Left hindlimb (tissue), 1 donor: Measurements from ENCODE around the gene TYR.
A peak's percentile ranks its signal among the peaks of the same experiment; 100 is the strongest.
"Not testable (repeated sequence)": the region's sequence is repeated elsewhere in the genome, so short reads cannot be mapped to it uniquely, and the experiment has no call there.

ENCODE experiments used
- DNase-seq: peaks from one replicate; pipeline ENCODE4 v3.0.0-alpha.2; 2018

Gene TYR

DNA sequence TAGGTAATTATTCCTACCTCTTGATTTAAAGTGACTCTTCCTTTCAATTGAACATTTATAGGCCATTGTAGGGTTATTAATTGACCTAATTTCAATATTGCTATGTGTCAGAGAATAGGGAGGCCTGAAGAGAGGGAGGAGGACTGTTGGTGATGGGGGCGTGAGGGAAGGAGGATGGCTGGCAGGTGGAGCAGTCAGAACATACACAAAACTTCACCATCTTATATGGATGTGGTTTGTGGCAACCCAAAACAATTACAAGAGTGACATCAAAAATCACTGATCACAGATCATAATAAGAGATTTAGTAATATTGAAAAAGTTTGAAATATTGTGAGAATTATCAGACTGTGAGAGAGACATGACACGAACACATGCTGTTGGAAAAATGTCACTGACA, 95.5 kb downstream of the TYR start:
- not testable (repeated sequence) for DNase-seq

DNA sequence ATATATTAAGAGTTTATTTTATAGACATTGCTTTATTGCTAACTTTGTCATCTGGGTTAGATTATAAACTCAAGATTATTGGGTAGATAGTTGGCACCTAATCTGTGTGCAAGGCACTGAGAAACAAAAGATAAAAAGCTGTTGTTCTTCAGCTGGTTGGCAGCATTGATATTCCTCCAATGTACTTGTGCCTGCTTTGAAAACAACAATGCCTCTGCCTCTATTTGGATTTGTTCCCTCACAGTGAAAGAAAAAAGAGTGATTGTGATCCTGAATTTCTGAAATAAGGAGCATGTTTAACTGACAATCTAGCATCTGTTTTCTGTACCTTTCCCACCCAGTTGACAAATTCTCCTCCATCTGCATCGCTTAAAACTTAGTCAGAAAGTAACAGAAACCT, 98.3 kb downstream of the TYR start:
- DNase-seq, result no peak

DNA sequence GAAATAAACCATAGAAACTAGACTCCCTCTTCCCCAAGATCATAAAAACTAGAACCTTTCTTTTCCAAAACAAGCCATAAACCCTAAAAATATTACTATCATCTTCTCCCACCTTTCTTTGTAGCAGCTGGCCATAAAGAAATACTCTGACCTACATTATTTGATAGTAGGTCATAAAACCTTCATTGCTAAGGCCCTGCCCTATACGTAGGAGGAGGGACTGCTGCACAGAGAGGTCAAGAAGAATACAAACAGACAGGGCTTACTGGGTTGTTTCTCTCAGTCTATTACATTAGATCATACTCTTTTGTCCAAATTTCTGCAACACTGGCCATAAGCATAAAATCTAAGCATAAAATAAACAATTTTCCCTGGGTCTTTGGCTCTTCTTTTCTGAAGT, 101.5 kb downstream of the TYR start:
- no peak for DNase-seq

DNA sequence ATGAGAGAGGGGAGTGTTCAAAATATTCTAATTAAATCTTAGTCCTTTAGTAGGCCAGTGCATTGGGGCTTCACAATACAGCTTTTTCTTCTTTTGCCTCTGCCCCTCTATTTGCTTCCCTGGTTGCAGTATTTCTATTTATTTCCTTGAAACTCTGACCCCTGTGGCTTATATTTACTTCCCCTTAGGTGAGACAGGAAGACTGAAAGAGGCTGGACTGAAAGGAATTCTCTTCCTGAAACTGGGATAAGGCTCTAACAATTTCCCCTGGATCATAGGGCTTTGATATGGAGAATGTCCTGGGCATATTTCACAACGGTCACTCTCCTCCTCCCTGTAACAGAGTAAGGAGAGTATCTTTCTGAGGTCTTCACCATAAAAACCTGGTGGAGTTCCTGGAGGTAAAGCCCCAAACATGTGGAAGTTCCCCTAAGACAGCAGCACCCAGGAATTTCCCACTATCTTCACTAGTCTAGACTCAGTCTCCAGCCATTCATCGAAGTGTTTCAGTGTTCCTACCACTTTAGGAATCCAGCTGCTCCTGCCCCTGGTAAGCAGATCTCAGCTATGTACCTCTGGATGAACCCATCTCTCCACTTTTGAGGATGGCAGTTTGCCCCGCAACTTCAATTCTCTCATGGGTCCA, 103.5 kb downstream of the TYR start:
- DNase-seq, result not testable (repeated sequence)

DNA sequence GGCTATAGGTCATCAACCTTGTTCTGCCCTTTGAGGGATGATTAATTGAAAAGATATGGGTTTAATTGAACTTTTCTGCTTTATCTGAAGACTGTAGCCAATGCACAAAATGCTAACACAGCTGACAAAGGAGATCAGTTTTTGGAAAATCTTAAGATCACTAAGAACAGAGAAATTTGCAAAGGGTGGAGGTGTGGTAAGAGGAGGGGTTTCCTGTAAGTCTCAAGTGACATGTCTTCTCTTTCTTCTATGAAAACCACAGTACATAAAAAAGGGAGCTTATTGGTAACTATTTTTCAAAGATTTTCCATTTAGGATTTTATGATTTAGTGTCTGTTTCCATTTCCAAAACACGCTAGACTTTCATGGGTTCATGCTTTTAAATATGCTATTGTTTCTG, 108.9 kb downstream of the TYR start:
- DNase-seq, result not testable (repeated sequence)

DNA sequence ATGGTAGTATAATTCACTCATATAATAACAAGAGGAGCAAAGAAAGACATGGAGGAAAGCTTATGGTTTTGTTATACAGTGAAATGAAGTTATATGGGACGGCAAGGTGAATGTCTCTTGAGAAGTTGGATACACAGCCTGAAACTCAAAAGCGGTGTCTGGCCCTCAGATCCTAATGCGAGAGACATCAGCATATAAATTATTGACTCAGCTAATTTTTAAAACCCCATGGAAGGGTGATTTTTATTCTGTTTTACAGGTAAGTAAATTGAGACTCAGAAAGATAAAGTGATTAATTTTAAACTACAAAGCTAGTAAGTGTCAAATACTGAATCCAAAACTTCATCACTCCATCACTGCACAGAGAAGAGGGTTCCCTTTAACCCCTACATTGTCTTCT, 110.3 kb downstream of the TYR start:
- not testable (repeated sequence) for DNase-seq

DNA sequence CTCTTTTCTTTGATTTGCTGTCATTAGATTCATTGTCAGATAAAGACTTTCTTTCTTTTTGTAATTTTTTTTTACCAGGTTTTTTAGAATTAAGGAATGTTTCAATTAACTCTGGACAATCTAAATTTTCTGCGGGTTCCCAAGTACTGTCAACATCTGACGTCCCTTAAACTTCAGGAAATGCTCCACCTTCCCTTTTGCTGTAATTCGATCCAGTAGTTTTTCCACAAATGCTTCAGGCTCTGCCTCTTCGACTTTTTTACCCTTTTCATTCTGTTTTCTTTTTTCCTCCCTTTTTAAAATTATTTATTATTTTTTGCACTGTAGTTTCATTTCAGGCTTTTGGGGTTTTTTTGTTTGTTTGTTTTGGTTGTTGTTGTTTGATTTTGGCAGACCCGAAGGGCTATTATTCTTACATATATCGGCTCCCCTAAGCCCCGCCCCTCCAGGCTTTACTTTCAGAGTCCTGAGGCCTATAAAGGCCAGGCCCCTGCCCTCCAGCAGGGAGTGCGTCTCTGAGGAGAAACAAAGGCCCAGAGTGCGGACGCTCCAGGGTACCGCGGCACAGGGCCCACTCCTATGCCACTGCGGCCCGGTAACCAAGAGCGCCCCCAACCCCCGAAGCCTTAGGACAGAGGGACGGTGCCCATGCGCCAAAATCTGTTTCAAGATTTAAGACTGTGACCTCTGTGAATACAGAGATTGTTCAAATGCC, 116.4 kb downstream of the TYR start:
- peak; percentile 34 for DNase-seq

DNA sequence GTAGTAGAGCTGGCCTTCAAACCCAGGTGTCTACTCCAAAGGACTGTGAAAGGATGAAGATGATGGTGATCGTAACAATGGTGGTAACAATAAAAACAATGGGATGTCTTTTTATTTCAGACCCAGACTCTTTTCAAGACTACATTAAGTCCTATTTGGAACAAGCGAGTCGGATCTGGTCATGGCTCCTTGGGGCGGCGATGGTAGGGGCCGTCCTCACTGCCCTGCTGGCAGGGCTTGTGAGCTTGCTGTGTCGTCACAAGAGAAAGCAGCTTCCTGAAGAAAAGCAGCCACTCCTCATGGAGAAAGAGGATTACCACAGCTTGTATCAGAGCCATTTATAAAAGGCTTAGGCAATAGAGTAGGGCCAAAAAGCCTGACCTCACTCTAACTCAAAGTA, 117.3 kb downstream of the TYR start:
- DNase-seq, result not testable (repeated sequence)

DNA sequence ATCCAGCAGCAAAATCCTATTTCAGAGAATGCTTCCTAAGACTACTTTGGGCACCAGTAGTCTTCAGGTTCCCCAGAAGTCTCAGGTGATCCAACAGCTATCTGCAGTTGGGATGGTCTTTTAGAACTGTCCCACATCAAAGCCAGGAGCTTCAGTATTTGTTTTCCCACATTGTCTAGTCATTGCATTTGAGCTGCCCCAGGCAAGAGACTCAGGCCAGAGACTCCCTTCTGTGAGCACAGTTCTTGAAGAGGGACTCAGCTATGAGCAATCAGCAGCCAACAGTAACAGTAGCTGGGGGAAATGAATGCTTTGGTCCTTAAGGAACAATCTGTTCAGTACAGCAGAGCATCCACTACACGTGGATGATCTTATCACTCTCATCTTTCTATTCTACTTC, 125.4 kb downstream of the TYR start:
- not testable (repeated sequence) for DNase-seq

DNA sequence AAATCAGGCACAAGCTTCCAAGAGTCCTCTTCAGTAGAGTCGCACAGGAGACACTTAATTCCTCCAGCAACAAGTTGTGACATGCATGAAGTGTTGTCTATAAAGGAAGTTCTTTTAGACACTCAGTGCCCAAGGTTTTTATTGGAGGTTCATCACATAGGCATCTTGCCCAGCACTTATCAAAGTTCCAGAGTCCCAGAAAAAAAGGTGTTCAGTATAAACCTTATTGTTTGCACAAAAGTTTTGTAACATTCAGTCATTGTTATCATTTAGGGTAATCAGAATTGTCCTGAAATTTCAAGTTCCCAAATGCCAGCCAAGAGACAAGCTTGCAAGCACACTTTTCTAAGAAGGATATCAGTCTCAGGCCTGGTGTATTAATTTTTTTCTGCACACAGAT, 130.6 kb downstream of the TYR start:
- DNase-seq, result not testable (repeated sequence)

DNA sequence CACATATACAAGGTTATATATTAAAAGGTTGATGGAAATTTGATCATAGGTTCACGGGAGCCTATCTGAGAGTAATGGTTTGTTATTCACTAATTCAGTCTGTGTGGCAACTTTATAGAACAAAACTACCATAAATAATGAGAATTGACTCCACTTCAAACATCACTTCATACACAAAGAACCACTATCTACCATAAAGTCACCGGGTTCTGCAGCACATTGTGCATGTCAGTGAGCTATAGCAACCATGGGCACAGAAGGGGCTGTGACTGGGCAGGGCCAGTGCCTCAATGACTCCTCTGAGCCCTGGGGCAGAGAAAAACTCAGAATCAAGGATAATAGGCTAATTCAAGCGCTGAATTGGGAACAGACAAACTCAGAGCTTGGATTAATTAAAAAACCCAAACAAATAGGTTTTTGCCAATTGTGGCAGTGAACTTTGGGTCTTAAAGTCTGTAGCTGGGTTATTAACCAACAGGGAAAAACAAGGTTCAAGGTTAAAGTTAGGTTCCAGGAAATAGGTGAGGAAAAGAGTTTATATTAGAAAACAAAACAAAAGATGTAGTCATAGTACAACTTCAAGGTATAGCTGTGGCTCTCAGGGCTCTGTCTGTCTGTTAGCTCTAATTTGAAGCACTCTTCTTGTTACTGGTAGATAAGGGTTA, 131.8 kb downstream of the TYR start:
- DNase-seq, result not testable (repeated sequence)

DNA sequence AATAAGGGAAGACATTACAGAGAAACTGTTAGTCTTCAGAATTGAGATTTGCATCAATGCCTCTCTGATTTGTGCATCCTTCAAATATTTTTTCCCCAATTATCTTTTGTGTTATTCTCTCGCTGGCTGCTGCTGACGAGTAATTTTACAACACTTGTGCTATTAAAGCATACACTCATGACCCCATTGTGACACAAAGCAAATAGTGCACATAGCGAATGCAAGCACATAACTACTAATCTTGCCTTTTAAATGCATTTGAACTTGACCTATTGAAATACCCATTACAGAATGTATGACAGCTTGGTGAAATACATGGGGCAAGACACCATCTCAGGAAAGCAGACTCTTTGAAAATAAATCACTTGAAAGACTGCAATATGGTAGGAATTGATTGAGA, 132.9 kb downstream of the TYR start:
- DNase-seq, result not testable (repeated sequence)

DNA sequence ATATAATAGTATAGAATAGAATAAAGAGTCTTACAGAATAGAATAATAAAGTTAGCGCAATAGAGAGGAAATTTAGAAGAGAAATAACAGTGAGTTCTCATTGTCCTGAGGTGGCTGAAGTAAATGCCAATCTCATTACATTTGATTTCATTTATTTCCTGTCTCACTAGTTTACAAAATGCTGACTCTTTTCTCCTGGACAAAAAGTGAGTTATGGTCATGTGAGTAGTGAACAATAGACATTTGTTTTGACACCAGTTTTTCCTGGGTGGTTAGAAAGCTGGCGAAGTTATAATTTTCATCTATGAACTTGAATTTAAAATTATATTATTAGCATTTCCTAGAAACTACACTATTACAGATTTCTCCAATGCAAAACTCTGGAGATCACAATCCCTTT, 143.7 kb downstream of the TYR start:
- DNase-seq, result no peak

DNA sequence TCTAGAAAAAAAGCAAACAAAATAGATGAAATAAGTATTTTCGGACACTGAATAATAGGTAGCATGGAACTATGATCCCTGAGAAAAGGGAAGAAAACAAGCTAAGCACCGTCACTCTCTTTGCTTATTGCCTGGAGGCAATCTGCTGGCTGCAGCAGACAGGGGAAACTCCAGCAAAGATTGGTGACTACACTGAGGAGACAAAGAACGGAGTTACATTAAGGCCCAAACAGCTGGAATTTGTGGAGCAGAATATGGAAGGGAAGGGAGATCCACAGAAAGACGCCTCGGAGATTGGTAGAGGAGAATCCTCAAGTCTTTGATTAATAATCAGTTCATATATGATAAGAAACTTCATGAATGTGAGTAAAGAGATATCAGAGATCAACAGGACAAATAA, 150.2 kb downstream of the TYR start:
- DNase-seq, result no peak

DNA sequence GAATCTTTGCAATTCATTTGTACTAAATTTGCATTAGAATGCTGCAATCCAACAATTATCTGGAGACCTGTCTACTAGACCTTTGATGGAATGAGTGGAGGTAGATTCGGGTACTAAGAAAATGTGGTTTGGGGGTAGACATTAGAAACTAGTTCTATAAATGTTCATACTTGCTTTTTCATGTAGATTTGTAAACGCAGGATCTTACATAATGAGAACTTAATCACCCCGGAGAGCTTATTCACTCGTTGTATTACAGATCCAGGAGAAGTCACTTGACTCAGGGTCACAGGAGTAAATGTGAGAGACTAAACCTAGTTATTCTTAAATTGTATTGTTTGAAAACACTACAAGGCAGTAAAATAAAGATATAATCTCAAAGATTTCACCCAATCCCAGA, 154.3 kb downstream of the TYR start:
- DNase-seq, result not testable (repeated sequence)

DNA sequence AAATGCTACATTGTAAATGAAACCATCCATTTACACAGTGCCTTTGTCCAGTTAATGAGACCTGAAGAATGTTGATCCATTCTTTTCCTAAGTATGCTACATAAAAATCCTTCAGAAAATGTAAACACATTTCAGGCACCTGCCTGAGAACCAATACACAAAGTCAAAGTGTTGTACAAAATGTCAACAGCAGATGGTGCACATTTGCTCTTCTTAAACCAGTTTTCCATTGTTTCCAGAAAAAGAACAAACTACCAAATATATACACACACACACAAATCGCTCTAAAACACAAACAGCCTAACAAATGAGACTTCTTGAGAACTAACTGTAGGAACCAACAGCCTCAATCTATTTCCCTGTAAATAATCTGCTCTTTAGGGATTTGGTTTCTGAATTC, 156.0 kb downstream of the TYR start:
- not testable (repeated sequence) for DNase-seq

DNA sequence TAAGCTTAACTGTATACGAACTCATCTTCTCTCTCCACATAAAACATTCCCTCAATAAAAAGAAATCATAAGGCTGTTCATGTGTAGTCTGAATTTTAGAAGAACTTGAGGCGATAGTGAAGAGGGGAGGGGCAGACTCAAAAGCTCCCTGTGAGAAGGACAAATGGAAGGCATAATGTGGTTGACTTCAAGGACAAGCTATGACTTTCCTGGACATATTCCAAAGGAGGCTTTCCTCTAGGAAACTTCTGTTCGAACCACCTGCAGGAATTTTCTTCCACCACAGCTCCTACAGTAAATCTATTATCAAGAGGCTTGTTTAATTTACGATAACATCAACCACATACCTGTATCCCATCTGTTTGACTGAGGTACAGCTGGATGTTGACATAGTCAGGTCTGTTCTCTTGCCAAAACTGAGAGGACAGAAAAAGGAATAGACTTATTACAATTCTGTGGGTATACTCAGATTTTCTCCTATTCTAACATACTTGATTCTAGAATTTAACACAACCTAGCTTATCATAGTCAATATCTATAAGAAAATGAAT, 159.5 kb downstream of the TYR start:
- not testable (repeated sequence) for DNase-seq

DNA sequence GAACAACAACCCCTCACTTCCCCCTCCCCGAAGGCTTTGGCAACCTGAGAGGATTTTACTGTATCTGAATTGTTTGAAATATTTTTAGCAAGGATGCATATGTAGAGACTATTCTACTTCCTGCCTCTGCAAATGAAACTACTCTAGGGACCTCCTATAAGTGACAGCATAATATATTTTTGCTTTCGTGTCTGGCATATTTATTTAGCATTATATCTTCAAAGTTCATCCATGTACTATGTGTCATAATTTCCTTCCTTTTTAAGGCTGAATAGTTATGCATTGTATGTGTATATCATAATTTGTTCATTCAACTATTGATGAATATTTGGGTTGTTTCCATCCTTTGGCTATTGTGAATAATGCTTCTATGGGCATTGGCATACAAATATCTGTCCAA, 160.4 kb downstream of the TYR start:
- not testable (repeated sequence) for DNase-seq

DNA sequence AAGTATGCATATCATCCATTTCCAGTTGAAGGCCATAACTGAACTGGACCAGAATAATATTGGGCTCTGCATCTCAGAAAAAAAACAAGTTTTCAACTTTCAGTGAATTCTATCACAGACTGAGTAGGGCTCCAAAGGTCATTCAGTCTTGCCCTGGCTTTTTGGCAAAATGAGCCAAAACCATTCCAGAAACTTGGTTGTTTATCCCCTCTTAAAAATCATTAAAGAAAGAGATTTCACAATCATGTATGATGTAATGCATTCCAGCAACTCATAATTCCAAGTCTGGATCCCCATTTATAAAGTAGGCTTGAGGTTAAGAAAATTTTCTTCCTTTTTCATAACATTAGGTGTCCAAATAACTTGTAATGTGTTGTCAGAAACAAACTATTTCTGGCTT, 162.8 kb downstream of the TYR start:
- not testable (repeated sequence) for DNase-seq

DNA sequence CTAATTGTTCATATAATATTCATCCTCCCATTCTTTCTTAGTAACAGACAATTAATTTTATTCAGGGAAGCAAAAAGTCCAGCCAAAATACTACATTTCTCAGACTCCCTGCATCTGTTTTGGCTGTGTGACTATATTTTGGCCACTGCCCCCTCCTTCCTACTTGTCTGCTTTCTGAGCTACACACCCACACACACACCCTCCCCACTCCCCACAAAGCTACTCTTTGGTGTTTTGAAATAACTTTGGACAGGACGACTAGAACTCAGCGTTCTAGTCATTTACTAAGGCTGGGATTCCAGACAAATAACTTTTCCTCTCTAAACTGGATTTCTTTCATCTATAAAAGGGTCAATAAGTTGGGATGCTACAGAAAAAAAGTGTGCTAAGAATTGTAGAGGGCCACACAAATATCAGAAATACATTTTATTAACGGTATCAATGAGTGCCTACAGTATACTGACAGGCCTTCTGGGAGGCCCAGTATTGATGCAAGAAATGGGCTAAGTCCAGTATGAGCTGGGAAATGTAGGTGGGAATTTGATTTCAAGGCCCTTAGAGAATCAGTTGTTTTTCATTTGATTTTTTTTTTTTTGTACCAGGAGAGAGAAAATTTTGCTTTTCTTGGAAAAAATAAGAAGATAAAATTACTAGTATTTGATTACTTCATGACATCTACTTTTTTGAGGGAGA, 165.4 kb downstream of the TYR start:
- DNase-seq, result not testable (repeated sequence)
